GM12878 (cell line): ENCODE results near the gene UPF1.

Source experiments
- CTCF ChIP-seq, 3 experiments: IDR thresholded peaks in 2 of 3; conservative IDR thresholded peaks in 1 of 3; 2 replicates each; pipeline ENCODE4 v1.5.1; 2011; ENCODE audit warnings: low read depth in 3 of 3, low read length in 3 of 3, mild to moderate bottlenecking in 3 of 3, control low read depth in 2 of 3, moderate library complexity in 2 of 3, inconsistent platforms in 1 of 3, mixed read lengths in 1 of 3; ENCODE audit not compliant: control insufficient read depth in 2 of 3, insufficient read depth in 1 of 3; ENCODE audit errors: extremely low read depth in 1 of 3
- GABPA ChIP-seq: IDR thresholded peaks from 2 replicates; pipeline ENCODE4 v1.6.1; 2014; ENCODE audit warnings: antibody characterized with exemption, low read depth, mild to moderate bottlenecking, inconsistent platforms
- IKZF1 ChIP-seq: fragments of 450-650 bp; conservative IDR thresholded peaks from 2 replicates; pipeline ENCODE4 v1.6.1; 2017; ENCODE audit warnings: antibody characterized with exemption, mild to moderate bottlenecking
- KAT2A ChIP-seq: conservative IDR thresholded peaks from 2 replicates; pipeline ENCODE4 v1.6.1; 2011; ENCODE audit warnings: low read depth, low read length; ENCODE audit not compliant: control insufficient read depth
- PAX5 ChIP-seq: IDR thresholded peaks from 2 replicates; pipeline ENCODE4 v1.6.1; 2011; ENCODE audit warnings: low read depth, low read length, borderline replicate concordance
- PAX8 ChIP-seq: fragments of 450-650 bp; IDR thresholded peaks from 2 replicates; pipeline ENCODE4 v1.6.1; 2017; ENCODE audit warnings: mild to moderate bottlenecking, moderate library complexity
- SIN3A ChIP-seq: IDR thresholded peaks from 2 replicates; pipeline ENCODE4 v1.6.1; 2012; ENCODE audit warnings: low read depth, low read length, improper control_type of control experiment
- SP1 ChIP-seq: IDR thresholded peaks from one replicate; pipeline ENCODE4 v1.6.1; 2011; ENCODE audit warnings: low read depth, low read length

GRCh38 chr19:18830488-18830887, 1.3 kb upstream of the UPF1 start:
- TF ChIP-seq SIN3A (no peak), GABPA (no peak), PAX8 (no peak), CTCF (IDR thresholded peaks at IDR 0.05 in 2 of 3, conservative IDR thresholded peaks at IDR 0.05 in 1 of 3; ENCODE audit: control insufficient read depth in 2 of 3, extremely low read depth in 1 of 3, insufficient read depth in 1 of 3, low read depth in 3 of 3, low read length in 3 of 3) (no peak), PAX5 (no peak), KAT2A (no peak), SP1 (no peak), IKZF1 (no peak)
